Measurements from ENCODE around the gene CC2D1A. TPM values are rescaled to one million over a fixed set of nuclear protein-coding genes. Genes with fewer than 3 reads are reported as not detected.

CC2D1A gene
- total RNA-seq, 1 donor from 2014 or later: 31.7 TPM

DNA sequence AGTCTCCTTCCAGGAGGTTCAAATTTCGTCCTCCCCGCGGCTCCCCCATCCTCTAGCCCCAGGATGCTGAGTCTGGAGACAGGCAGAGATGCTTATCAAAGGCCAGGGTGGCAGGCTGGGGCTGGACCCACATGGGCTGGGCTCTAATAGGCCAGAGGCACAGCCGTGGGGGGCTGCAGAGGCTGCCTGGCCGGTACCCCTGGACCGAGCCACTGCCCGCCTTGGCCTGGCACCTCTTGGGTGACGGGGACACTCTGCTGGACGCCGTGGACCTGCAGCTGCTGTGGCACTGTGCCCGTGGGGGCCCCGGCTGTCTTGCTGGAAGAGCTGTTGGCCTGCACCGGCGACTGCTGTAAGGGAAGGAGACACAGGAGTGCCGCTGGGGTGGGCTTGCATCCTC is 74.3 kb downstream of the CC2D1A start:
- no peaks in the 10 kb centered on the region for H3K9me3 Mint-ChIP-seq
- H3K4me1 Mint-ChIP-seq: peaks cover 6% of the 10 kb centered on the region
- H3K36me3 Mint-ChIP-seq (ENCODE audit: low read depth): peaks cover 2% of the 10 kb centered on the region
- H3K4me3 Mint-ChIP-seq: no peak overlapping the region
- H3K27ac Mint-ChIP-seq (ENCODE audit: unreplicated experiment): no peak overlapping the region
- TF ChIP-seq, protein P1, sequence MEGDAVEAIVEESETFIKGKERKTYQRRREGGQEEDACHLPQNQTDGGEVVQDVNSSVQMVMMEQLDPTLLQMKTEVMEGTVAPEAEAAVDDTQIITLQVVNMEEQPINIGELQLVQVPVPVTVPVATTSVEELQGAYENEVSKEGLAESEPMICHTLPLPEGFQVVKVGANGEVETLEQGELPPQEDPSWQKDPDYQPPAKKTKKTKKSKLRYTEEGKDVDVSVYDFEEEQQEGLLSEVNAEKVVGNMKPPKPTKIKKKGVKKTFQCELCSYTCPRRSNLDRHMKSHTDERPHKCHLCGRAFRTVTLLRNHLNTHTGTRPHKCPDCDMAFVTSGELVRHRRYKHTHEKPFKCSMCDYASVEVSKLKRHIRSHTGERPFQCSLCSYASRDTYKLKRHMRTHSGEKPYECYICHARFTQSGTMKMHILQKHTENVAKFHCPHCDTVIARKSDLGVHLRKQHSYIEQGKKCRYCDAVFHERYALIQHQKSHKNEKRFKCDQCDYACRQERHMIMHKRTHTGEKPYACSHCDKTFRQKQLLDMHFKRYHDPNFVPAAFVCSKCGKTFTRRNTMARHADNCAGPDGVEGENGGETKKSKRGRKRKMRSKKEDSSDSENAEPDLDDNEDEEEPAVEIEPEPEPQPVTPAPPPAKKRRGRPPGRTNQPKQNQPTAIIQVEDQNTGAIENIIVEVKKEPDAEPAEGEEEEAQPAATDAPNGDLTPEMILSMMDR (conservative IDR thresholded peaks at IDR 0.05): no peak
- H3K27me3 Mint-ChIP-seq (ENCODE audit: low read depth): no peaks in the 10 kb centered on the region
- DNase-seq (ENCODE audit: low read depth, low spot score): no peak

Small RNAs within 50 kb of the gene (microRNA-seq; reads per million reads assigned to microRNA genes)
- gene MIR181C: 776 reads per million, percentile 78 among the genes with 10 or more reads in this experiment
- gene MIR181D: 763 reads per million, percentile 78 among the genes with 10 or more reads in this experiment

Other genes starting within 250 kb of the CC2D1A start
- 24.0 TPM in 2 replicates for gene MRI1, start 141.7 kb upstream of the CC2D1A start, total RNA-seq
- 89.1 and 111 TPM in 2 replicates for gene C19orf53, start 131.7 kb upstream of the CC2D1A start, total RNA-seq
- gene ZSWIM4, start 110.8 kb upstream of the CC2D1A start, total RNA-seq: 19.3 and 19.9 TPM in 2 replicates
- 0.73 and 1.6 TPM in 2 replicates for gene NANOS3, start 29.1 kb upstream of the CC2D1A start, total RNA-seq
- 15.0 and 15.1 TPM in 2 replicates for gene BRME1, start 84 bp upstream of the CC2D1A start, total RNA-seq
- gene PODNL1, start 32.2 kb downstream of the CC2D1A start, total RNA-seq: 0.14 and 0.42 TPM in 2 replicates
- gene DCAF15, start 46.3 kb downstream of the CC2D1A start, total RNA-seq: 83.5 and 85.6 TPM in 2 replicates
- 17.6 and 19.9 TPM in 2 replicates for gene RFX1, start 100.1 kb downstream of the CC2D1A start, total RNA-seq
- gene RLN3, start 121.9 kb downstream of the CC2D1A start, total RNA-seq: not detected in 2 replicates
- 4.8 and 5.0 TPM in 2 replicates for gene IL27RA, start 125.6 kb downstream of the CC2D1A start, total RNA-seq
- 5.2 and 5.7 TPM in 2 replicates for gene PALM3, start 155.9 kb downstream of the CC2D1A start, total RNA-seq
- gene MISP3, start 166.6 kb downstream of the CC2D1A start, total RNA-seq: 0.39 and 0.98 TPM in 2 replicates
- not detected in 2 replicates for gene C19orf67, start 179.6 kb downstream of the CC2D1A start, total RNA-seq
- 67.2 and 71.9 TPM in 2 replicates for gene SAMD1, start 184.6 kb downstream of the CC2D1A start, total RNA-seq
- gene PRKACA, start 211.6 kb downstream of the CC2D1A start, total RNA-seq: 103 TPM in 2 replicates
- 54.8 and 55.6 TPM in 2 replicates for gene ASF1B, start 230.4 kb downstream of the CC2D1A start, total RNA-seq